Activated B cell treated with CpG ODN at 0.5 μM for 24 hours (primary cell): Measurements from ENCODE around the gene DCXR. TPM values are rescaled to one million over a fixed set of nuclear protein-coding genes. Genes with fewer than 3 reads are reported as not detected.

ENCODE experiments used
- ATAC-seq: fragments of 200-7000 bp; cut with Tn5 transposase; one replicate; pipeline ENCODE4 v1.10.0; 2021; ENCODE audit warnings: low read depth, mild to moderate bottlenecking, moderate library complexity
- CTCF ChIA-PET: fragments of 350-600 bp; sonication (Branson Sonifier 250); formaldehyde crosslinking; loops from one replicate; lab custom pipeline; 2021; ENCODE audit warnings: antibody characterized with exemption; lab: Charles Lee
- POLR2A ChIA-PET: fragments of 350-600 bp; sonication (Branson Sonifier 250); formaldehyde crosslinking; loops from one replicate; lab custom pipeline; 2021; ENCODE audit warnings: antibody characterized with exemption; lab: Charles Lee
- DNase-seq: peaks from one replicate; pipeline ENCODE4 v3.0.0; 2022
- H3K27ac Mint-ChIP-seq: one replicate; pipeline ENCODE4 v1.8.0; 2020; ENCODE audit warnings: mixed read lengths
- H3K27me3 Mint-ChIP-seq: one replicate; pipeline ENCODE4 v1.8.0; 2021; ENCODE audit warnings: mixed read lengths
- H3K36me3 Mint-ChIP-seq: one replicate; pipeline ENCODE4 v1.8.0; 2021; ENCODE audit warnings: low read depth, mixed read lengths
- H3K4me1 Mint-ChIP-seq: one replicate; pipeline ENCODE4 v1.8.0; 2021; ENCODE audit warnings: mixed read lengths
- H3K4me3 Mint-ChIP-seq: one replicate; pipeline ENCODE4 v1.8.0; 2020; ENCODE audit warnings: mild to moderate bottlenecking, mixed read lengths
- H3K9me3 Mint-ChIP-seq: one replicate; pipeline ENCODE4 v1.8.0; 2020; ENCODE audit warnings: mixed read lengths
- CTCF ChIP-seq: fragments of 200-600 bp; IDR thresholded peaks from one replicate; pipeline ENCODE4 v1.8.0; 2022; ENCODE audit warnings: antibody characterized with exemption, mild to moderate bottlenecking
- intact Hi-C: fragments of 100-400 bp; cut with micrococcal nuclease; formaldehyde crosslinking; loops from one replicate; pipeline ENCODE4 v1.15.1; 2024
- total RNA-seq: library from RNA; stranded (reverse); gene quantifications from 2 replicates; pipeline ENCODE4 v1.2.3, GENCODE V29; 2022

Gene DCXR
- total RNA-seq, result 84.3 and 85.2 TPM in 2 replicates

GRCh38 chr17:82037092-82037888 is at the start of gene DCXR:
TSS of gene DCXR (minus strand) at chr17:82037697. CDS start at chr17:82037682, 15 bp downstream.
- peaks cover 27% of the 10 kb centered on the region for H3K4me1 Mint-ChIP-seq
- DNase-seq (peak; percentile 95), ATAC-seq (peak; percentile 93)
- H3K36me3 Mint-ChIP-seq, result peaks cover 7% of the 10 kb centered on the region
- CTCF ChIA-PET, result interaction anchor here (0.5 to 1.5 kb wide), 11 partner anchors 10 to 782 kb away, joined by 3 to 25 read pairs (median 4); partner anchors contain the start of genes CENPX and LRRC45
- peak within 1 kb of the TSS; percentile 86 for H3K4me3 Mint-ChIP-seq
- no peak for TF ChIP-seq CTCF
- H3K27ac Mint-ChIP-seq, result peak within 1 kb of the TSS; percentile 94
- no peaks in the 10 kb centered on the region for H3K27me3 Mint-ChIP-seq
- POLR2A ChIA-PET, result interaction anchor here (0.5 to 2.3 kb wide), 34 partner anchors 9 to 644 kb away, joined by 3 to 43 read pairs (median 4); partner anchors contain the start of genes ASPSCR1, CCDC57, CENPX and CSNK1D
- intact Hi-C loops, result loop anchor here (1.0 to 10.0 kb wide), 9 partner anchors 14 to 258 kb away; partner anchors contain the start of genes ASPSCR1, DUS1L, FASN and GPS1
- no peaks in the 10 kb centered on the region for H3K9me3 Mint-ChIP-seq

GRCh38 chr17:82085931-82086764 is 48.7 kb upstream of the DCXR start:
- no peak for ATAC-seq
- no peak overlapping the region for H3K27ac Mint-ChIP-seq
- no peaks in the 10 kb centered on the region for H3K27me3 Mint-ChIP-seq
- H3K4me3 Mint-ChIP-seq, result no peak overlapping the region
- no peak for DNase-seq
- ChIA-PET CTCF (no interaction called here), POLR2A (interaction anchor here (1.4 kb wide), 1 partner anchor 49 kb away, joined by 3 read pairs; the partner anchor contains the start of gene DCXR)
- H3K36me3 Mint-ChIP-seq, result peaks cover 62% of the 10 kb centered on the region
- H3K9me3 Mint-ChIP-seq, result no peaks in the 10 kb centered on the region
- intact Hi-C loops, result no loop called here
- H3K4me1 Mint-ChIP-seq, result no peaks in the 10 kb centered on the region
- TF ChIP-seq CTCF, result no peak

- Mint-ChIP-seq H3K4me3 (no peak overlapping the region), H3K27me3 (no peaks in the 10 kb centered on the region), H3K9me3 (no peaks in the 10 kb centered on the region), H3K27ac (no peak overlapping the region), H3K4me1 (no peaks in the 10 kb centered on the region), H3K36me3 (peaks cover 59% of the 10 kb centered on the region)
- CTCF ChIA-PET, result no interaction called here
- no peak for TF ChIP-seq CTCF
- intact Hi-C loops, result no loop called here
- no peak for ATAC-seq
- DNase-seq, result no peak
- POLR2A ChIA-PET, result no interaction called here
These were observed 47.7 kb upstream of the DCXR start for GRCh38 chr17:82085031-82085861.

- ATAC-seq (no peak), DNase-seq (no peak)
- H3K4me1 Mint-ChIP-seq, result no peaks in the 10 kb centered on the region
- peaks cover 63% of the 10 kb centered on the region for H3K36me3 Mint-ChIP-seq
- H3K27ac Mint-ChIP-seq, result no peak overlapping the region
- H3K27me3 Mint-ChIP-seq, result no peaks in the 10 kb centered on the region
- H3K4me3 Mint-ChIP-seq, result no peak overlapping the region
- no peaks in the 10 kb centered on the region for H3K9me3 Mint-ChIP-seq
- POLR2A ChIA-PET, result no interaction called here
- intact Hi-C loops, result no loop called here
- CTCF ChIA-PET, result no interaction called here
- TF ChIP-seq CTCF, result no peak
These were observed 47.0 kb upstream of the DCXR start for GRCh38 chr17:82084373-82085030.
